SK-N-SH treated with all-trans-retinoic acid at 6 μM for 48 hours (cell line): ENCODE data around the gene DCLK1.

Experiments
- ATAC-seq: fragments of 200-7000 bp; cut with Tn5 transposase; 3 replicates; pipeline ENCODE4 v1.9.1; 2020; ENCODE audit warnings: mild to moderate bottlenecking, moderate library complexity
- BACH2 ChIP-seq: fragments of 250-450 bp; sonication (Bioruptor Pico); IDR thresholded peaks from 2 replicates; pipeline ENCODE4 v1.9.0; 2021; ENCODE audit warnings: mild to moderate bottlenecking, borderline replicate concordance
- CREB5 ChIP-seq: fragments of 250-450 bp; sonication (Bioruptor Pico); IDR thresholded peaks from 2 replicates; pipeline ENCODE4 v1.5.1; 2020; ENCODE audit warnings: low read depth, mild to moderate bottlenecking, moderate library complexity
- CSDC2 ChIP-seq: fragments of 250-450 bp; sonication (Bioruptor Pico); IDR thresholded peaks from 2 replicates; pipeline ENCODE4 v1.5.0; 2020; ENCODE audit warnings: mild to moderate bottlenecking, moderate library complexity
- CSRNP3 ChIP-seq: fragments of 250-450 bp; sonication (Bioruptor Pico); IDR thresholded peaks from 2 replicates; pipeline ENCODE4 v1.5.1; 2021; ENCODE audit warnings: mild to moderate bottlenecking, moderate library complexity
- GLIS3 ChIP-seq: fragments of 250-450 bp; sonication (Bioruptor Pico); IDR thresholded peaks from 2 replicates; pipeline ENCODE4 v1.5.0; 2020; ENCODE audit warnings: mild to moderate bottlenecking, moderate library complexity
- ISL1 ChIP-seq: fragments of 250-450 bp; sonication (Bioruptor Pico); IDR thresholded peaks from 2 replicates; pipeline ENCODE4 v2.1.2; 2022; ENCODE audit warnings: mild to moderate bottlenecking, moderate library complexity
- POU6F1 ChIP-seq: fragments of 250-450 bp; sonication (Bioruptor Pico); IDR thresholded peaks from 2 replicates; pipeline ENCODE4 v1.8.0; 2021; ENCODE audit warnings: low read depth, mild to moderate bottlenecking, moderate library complexity, borderline replicate concordance
- PPARA ChIP-seq: fragments of 250-450 bp; sonication (Bioruptor Pico); IDR thresholded peaks from 2 replicates; pipeline ENCODE4 v1.5.0; 2020; ENCODE audit warnings: mild to moderate bottlenecking, borderline replicate concordance
- SNAI2 ChIP-seq: fragments of 250-450 bp; sonication (Bioruptor Pico); IDR thresholded peaks from 2 replicates; pipeline ENCODE4 v1.5.0; 2020; ENCODE audit warnings: mild to moderate bottlenecking, moderate library complexity
- TCF4 ChIP-seq: fragments of 250-450 bp; sonication (Bioruptor Pico); IDR thresholded peaks from 2 replicates; pipeline ENCODE4 v1.8.0; 2021; ENCODE audit warnings: mild to moderate bottlenecking, moderate library complexity, borderline replicate concordance
- TSHZ2 ChIP-seq: fragments of 250-450 bp; sonication (Bioruptor Pico); IDR thresholded peaks from 2 replicates; pipeline ENCODE4 v1.5.0; 2020; ENCODE audit warnings: mild to moderate bottlenecking, moderate library complexity
- ZFP30 ChIP-seq: fragments of 450-650 bp; formaldehyde crosslinking; IDR thresholded peaks from 2 replicates; pipeline ENCODE4 v1.5.0; 2022; ENCODE audit warnings: mild to moderate bottlenecking, moderate library complexity
- ZNF70 ChIP-seq: fragments of 450-650 bp; formaldehyde crosslinking; IDR thresholded peaks from 2 replicates; pipeline ENCODE4 v1.5.0; 2020; ENCODE audit warnings: mild to moderate bottlenecking, moderate library complexity
- ZNF8 ChIP-seq: fragments of 450-650 bp; formaldehyde crosslinking; IDR thresholded peaks from 2 replicates; pipeline ENCODE4 v1.5.0; 2020; ENCODE audit warnings: mild to moderate bottlenecking, moderate library complexity

DCLK1 gene

GRCh38 chr13:35881360-35881759, 249.8 kb downstream of the DCLK1 start (continued):
- no peak for TF ChIP-seq POU6F1

- ATAC-seq = no peak
- TF ChIP-seq TSHZ2 (no peak), PPARA (CRISPR knock-in tag) (no peak), ZNF70 (no peak), TCF4 (no peak)
Measured at GRCh38 chr13:35879111-35879510, 252.1 kb downstream of the DCLK1 start.

- TF ChIP-seq ZNF8 (CRISPR knock-in tag) (no peak), SNAI2 (CRISPR knock-in tag) (no peak), POU6F1 (no peak), TSHZ2 (no peak), TCF4 (no peak), CSRNP3 (no peak), CSDC2 (CRISPR knock-in tag) (no peak)
- TF ChIP-seq, all 23 proteins: peak for 0
- no peak for ATAC-seq
Measured at GRCh38 chr13:35876601-35877000, 254.6 kb downstream of the DCLK1 start.

- no peak for TF ChIP-seq ZNF70
- TF ChIP-seq ISL1 = no peak
- no peak for TF ChIP-seq CREB5 (CRISPR knock-in tag)
- no peak for TF ChIP-seq ZFP30
- TF ChIP-seq GLIS3 = no peak
- TF ChIP-seq BACH2 (CRISPR knock-in tag) = no peak
- TF ChIP-seq, all 23 proteins: peak for 0
- ATAC-seq = no peak
Measured at GRCh38 chr13:35874704-35875103, 256.5 kb downstream of the DCLK1 start.

GRCh38 chr13:35872369-35872768, 258.8 kb downstream of the DCLK1 start:
- TF ChIP-seq POU6F1 = no peak
- ATAC-seq = no peak
